GM19452 (cell line): ENCODE data around the gene RABL6.
"Not testable (repeated sequence)": the region's sequence is repeated elsewhere in the genome, so short reads cannot be mapped to it uniquely, and the experiment has no call there.

Experiments
- ATAC-seq: cut with Tn5 transposase; IDR thresholded peaks from one replicate; pipeline ENCODE4 v1.9.1; 2021; ENCODE audit not compliant: unreplicated experiment

The RABL6 gene

GRCh38 chr9:136807281-136808074 lies at the start of gene RABL6:
TSS of gene RABL6 (plus strand) at chr9:136807948. CDS start at chr9:136808197, 249 bp downstream.
- ATAC-seq = peak; percentile 76

DNA sequence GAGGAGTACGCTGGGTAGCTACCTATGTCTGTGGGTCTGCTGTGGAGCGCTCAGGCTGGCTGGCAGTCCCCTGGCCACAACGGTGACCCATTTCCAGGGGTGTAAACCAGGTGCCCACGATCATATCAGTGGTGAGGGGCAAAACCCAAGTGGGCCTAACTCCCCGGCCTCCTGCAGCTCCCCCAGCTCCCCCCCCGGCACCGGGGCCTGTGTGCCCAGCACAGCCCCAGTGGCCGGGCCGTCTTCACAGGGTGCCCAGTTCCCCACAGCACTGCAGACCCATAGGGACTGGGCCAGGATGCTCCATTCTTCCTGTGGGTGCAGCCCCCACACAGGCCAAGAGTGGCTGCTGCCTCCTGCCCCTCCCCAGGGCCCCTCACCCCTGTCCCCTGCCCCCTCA lies 48.7 kb upstream of the RABL6 start:
- ATAC-seq = no peak

DNA sequence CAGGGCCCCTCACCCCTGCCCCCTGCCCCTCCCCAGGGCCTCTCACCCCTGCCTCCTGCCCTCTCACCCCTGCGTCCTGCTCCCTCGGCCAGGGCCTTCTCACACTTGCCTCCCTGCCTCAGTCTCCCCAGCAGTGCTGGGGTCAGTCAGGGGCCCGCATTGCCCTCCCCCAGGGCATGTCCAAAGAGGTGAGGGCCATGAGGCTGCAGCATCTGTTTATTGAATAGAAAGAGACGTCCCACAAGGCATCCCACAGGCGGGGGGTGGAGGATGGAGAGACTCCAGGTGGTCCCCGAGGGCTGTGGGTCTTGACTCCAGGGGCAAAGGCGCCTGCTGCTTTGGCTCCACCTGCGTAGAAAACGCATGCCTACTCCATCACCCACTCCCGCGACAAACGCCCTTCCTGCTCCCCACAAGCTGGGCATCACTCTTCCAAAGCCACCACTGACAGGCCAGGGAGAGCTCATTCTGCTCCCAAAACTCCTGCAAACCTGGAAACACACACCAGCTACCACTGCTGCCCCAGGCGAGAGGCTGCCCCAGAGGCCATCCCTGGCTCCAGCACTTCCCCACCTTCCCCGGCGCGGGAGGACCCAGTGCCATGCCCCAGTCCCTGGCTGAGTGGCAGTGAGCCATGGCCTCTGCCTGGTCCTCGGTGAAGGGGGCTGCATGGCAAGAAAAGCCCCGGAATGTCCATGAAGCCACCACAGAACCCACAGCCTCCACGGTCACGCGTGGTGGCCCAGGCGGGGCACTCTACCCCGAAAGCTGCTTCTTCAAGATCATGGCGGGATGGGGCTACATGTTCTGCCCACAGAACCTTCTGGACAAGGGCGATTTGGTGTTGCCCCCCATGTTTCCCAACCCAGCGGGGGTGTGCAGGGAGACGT lies 48.1 kb upstream of the RABL6 start:
- no peak for ATAC-seq

DNA sequence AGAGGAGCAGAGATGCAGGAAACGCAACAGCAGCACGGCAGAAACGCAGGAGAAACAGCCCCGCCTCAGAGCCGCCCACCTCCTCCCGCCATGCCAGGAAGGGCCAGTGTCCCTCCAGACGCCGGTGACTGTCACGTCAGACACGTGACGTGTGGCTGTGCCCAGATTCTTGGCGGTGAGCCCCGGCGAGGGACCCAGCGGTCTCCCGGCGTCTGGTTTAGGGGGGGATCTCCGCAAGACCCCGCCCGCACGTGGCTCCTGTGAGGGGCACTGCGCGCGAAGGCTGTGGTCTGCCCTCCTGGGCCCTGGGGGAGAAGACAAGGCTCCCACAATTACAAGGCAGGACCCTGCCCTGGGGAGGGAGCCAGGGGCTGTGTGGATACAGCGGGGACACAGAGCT lies 47.3 kb upstream of the RABL6 start:
- ATAC-seq = no peak

- ATAC-seq = not testable (repeated sequence)
These were observed 46.8 kb upstream of the RABL6 start for GRCh38 chr9:136760834-136761544.

DNA sequence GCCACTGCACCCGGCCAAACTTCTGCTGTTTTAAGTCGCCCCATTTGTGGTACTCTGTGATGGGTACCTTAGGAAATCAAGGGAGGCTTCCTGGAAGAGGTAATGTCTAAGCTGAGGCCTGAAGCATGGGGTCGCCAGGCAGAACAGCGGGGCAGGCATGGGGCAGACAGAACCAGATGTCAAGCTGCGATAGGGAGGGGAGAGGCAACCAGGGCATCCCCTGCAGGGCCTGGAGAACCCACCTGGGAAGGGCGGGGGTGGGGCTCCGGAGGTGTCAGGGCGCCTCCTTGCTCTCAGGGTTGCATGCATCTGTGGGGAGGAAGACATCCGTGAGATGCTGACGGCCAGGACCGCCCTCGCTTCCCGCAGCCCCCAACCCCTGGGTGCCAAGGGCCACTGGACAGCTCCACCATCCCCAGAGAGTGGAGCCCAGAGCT lies 46.2 kb upstream of the RABL6 start:
- no peak for ATAC-seq

DNA sequence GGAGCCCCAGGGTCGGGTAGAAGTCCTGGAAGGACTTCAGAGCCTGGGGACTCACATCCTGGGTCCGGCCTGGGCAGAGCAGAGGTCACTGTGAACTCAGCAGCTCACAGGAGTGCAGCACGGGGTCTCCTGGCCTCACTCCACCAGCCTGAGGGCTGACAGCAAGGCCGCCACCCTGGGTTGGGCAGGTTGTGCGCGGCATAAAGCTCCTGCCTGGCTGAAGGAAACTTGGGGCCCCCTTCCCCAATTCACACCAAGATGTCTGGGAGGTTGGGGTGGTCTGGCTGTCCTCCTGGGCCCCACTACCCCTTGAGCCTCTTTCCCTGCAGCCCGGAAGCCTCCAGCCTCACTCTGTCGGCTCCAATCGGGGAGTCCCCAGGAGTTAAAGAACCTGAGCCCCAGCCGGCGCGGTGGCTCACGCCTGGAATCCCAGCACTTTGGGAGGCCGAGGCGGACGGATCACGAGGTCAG lies 45.5 kb upstream of the RABL6 start:
- ATAC-seq = no peak

DNA sequence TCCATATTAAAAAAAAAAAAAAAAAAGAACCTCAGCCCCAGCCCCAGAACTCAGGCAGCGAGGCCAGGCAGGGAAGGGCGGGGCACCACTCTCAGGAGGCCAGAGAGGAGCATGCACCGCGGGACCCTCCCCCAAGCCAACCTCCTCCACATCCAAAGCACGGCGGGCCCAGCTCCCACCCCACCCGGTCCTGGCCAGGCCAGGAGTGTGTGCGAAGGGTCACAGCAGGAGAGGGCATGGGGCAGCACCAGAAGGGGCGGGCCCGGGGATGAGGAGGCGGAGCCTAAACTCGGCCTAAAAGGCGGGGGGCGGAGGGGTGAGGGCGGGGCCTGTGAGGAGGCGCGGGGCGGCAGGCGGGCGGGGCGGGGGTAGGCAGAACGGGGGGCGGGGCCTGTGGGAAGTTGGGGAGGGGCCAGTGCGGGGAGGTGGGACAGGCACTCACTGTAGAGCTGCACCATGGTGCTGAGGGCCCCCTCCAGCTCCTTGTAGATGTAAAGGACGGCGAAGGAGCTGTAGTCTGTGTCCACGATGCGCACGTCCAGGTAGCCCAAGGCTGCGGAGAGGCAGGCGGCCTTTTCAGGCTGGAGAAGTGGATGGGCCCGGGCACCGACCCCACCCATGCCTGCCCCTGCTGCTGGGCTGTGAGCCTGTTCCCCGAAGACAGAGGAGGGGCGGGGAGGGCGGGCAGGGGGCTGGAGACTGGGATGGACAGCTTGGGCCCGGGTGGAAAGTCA lies 44.7 kb upstream of the RABL6 start:
- no peak for ATAC-seq

DNA sequence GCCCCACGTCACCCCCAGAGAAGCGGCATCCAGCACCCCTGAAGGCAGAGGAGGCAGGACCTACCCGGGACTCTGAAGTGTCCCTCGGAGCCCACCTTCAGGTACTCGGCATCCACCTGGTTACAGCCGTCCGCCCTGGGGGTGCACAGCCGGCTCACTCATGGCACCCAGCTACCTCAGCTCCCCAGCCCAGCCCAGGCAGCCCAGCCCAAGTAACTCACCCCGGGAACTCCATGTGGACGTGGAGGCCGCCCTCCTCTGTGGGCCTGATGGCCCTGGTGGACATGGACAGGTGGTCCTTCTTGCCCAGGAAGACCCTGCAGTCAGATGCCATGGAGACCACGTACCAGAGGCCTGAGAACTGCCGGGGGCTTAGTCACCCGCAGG lies 44.1 kb upstream of the RABL6 start:
- no peak for ATAC-seq

GRCh38 chr9:136764301-136764891 lies 43.4 kb upstream of the RABL6 start, which contains the start of gene LCN15:
TSS of gene LCN15 (minus strand) at chr9:136764518. CDS start at chr9:136764488, 30 bp downstream.
- no peak for ATAC-seq

DNA sequence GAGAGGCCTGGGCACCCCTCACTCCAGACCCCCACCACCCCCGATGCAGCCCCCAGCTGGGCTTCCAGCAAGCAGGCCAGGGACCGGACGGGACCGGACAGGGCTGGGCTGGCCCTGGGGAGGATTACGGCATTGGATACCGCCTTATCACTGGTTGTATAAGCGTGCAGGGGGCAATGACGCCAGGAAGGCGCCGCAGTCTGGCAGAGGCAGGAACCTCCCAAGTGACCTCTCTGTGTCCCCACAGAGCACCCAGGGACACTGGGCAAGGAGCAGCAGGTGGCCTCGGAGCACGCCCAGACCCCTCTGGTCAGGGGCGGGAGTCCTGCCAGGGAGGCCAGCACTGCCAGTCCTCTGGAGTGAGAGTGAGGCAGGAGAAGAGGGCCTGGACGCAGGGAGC lies 42.7 kb upstream of the RABL6 start:
- no peak for ATAC-seq

DNA sequence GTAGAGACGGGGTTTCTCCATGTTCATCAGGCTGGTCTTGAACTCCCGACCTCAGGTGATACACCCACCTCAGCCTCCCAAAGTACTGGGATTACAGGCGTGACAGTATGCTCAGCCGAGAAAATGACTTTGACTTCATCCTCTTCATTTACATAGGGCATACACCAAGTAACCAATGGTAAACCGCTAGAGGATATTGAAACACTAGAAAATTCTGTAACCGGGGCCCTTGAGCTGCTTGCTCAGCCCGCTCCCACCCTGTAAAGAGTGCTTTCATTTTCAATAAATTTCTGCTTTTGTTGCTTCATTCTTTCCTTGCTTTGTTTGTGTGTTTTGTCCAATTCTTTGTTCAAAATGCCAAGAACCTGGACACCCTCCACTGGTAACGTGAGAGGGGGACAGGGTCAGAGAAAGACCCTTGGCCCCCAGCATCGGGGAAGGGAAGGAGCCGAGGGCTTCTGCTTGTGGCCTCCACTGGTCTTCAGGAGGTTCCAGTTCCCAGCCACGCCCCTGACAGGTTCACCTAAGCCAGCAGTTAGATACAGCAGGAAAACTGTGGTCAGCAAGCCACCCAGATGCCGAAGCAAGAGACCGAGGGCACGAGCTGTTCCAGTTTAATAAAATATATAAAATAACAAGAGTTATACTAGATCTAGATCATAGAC lies 41.9 kb upstream of the RABL6 start:
- peak; percentile 57 for ATAC-seq

GRCh38 chr9:136766410-136767120 lies 41.2 kb upstream of the RABL6 start:
- ATAC-seq = not testable (repeated sequence)

- ATAC-seq = no peak
These were observed 38.0 kb upstream of the RABL6 start for GRCh38 chr9:136769710-136770191.

DNA sequence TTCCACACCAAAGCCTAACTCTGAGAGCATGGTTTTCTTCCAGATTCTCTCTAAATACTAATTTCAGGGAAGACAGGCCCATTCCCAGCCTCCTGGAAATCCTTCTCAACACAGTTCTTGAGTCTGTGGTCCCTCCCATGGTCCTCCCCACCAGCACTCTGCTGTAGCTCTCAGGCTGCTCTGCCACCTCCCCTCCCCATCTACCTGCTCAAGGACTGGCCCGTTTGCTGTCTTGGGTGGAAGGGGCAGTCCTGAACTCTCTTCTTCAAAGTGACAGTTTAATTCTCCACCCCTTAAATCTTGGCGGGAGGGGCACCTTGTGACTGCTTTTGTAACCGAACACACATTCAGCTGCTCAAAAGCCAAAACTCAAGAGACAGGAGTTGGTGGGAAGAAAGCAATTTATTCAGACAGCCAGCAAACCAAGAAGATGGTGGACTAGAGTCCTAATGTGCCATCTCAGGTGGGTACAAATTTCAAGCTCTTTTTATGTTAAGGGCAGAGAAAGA lies 35.8 kb upstream of the RABL6 start:
- ATAC-seq = no peak

DNA sequence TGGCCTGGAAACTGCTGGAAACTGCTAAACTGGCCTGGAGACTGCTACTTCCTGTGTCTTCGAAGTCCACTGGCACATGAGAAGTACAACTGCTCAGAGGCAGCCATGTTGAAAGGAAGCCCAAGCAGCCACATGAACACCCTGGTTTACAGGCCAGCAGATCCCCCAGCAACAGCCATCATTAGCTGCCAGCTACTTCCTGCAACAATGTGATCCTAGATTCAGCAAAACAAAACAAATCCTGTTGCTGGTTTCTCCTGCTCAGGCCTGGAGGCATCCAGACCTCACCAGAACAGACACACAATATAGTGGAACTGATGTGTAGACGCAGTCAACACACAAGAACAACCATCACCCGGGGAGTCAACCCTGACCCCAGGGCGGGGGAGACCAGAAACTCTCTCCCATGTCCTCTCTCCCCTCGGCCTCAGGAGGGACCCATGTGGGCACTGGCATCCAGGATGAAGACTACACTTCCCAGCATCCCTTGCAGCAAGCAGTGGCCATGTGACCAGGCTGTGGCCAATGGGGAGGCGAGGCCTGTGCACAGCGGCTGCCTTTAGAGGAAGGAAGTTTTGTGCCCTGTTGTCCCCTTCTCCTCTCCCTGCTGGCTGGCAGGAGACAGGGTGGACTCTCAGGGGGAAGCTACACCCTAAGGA lies 34.2 kb upstream of the RABL6 start:
- ATAC-seq = no peak

- ATAC-seq = no peak
These were observed 33.2 kb upstream of the RABL6 start for GRCh38 chr9:136774416-136775045.

- ATAC-seq = no peak
These were observed 32.6 kb upstream of the RABL6 start for GRCh38 chr9:136775191-136775590.
